Breast epithelium (tissue), 4 donors: ENCODE data around the gene RAB1A. TPM values are rescaled to one million over a fixed set of nuclear protein-coding genes. Genes with fewer than 3 reads are reported as not detected.

ENCODE experiments used
- DNase-seq, 2 donors: peaks; one replicate each; pipeline ENCODE4 v3.0.0-alpha.2; 2019; ENCODE audit warnings: low spot score in 2 of 2
- H3K27ac ChIP-seq, 2 donors: fragments of 200-600 bp; sonication (generic) in 1 of 2; one replicate each; pipeline ENCODE4 v1.5.1; 2016 to 2019; ENCODE audit warnings: mild to moderate bottlenecking in 1 of 2
- H3K27me3 ChIP-seq, 2 donors: fragments of 200-600 bp; sonication (generic) in 1 of 2; one replicate each; pipeline versions ENCODE4 v1.5.1 to v1.6.0; 2017 to 2019; ENCODE audit warnings: control low read depth in 1 of 2, mild to moderate bottlenecking in 1 of 2
- H3K36me3 ChIP-seq: fragments of 200-600 bp; one replicate; pipeline ENCODE4 v1.5.1; 2019
- H3K4me1 ChIP-seq, 2 donors: fragments of 200-600 bp; sonication (generic); one replicate each; pipeline ENCODE4 v1.5.1; 2016 to 2019; ENCODE audit warnings: control low read depth in 1 of 2
- H3K4me3 ChIP-seq, 3 donors: fragments of 200-600 bp; sonication (generic); 1 replicate in 2 of 3; 2 replicates in 1 of 3; pipeline ENCODE4 v1.5.1; 2016 to 2019; ENCODE audit warnings: mild to moderate bottlenecking in 3 of 3, moderate library complexity in 2 of 3
- H3K9me3 ChIP-seq, 2 donors: fragments of 200-600 bp; sonication (generic) in 1 of 2; one replicate each; pipeline ENCODE4 v1.5.1; 2016 to 2019; ENCODE audit warnings: control low read depth in 1 of 2
- CTCF ChIP-seq, 3 donors: fragments of 450-650 bp; IDR thresholded peaks; one replicate each; pipeline ENCODE4 v1.5.1; 2016 to 2017; ENCODE audit warnings: antibody characterized with exemption in 3 of 3, mild to moderate bottlenecking in 3 of 3, moderate library complexity in 3 of 3
- POLR2A ChIP-seq: fragments of 450-650 bp; IDR thresholded peaks from one replicate; pipeline ENCODE4 v1.6.1; 2016; ENCODE audit warnings: antibody characterized with exemption, mild to moderate bottlenecking, moderate library complexity
- POLR2AphosphoS5 ChIP-seq, 3 donors: sonication (generic); formaldehyde crosslinking; IDR thresholded peaks; one replicate each; pipeline ENCODE4 v1.6.1; 2017; ENCODE audit warnings: antibody characterized with exemption in 3 of 3
- intact Hi-C: fragments of 100-400 bp; cut with DNase I; formaldehyde crosslinking; loops from one replicate; pipeline ENCODE4 v1.15.1; 2023; ENCODE audit warnings: low total_unique reads
- total RNA-seq, 3 donors: library from RNA; depleted of rRNA; stranded (reverse); fragments of >200 nt; gene quantifications; one replicate each; pipeline ENCODE4 v1.1.0, GENCODE V29; 2016

Gene RAB1A
- total RNA-seq, 3 donors from 2014 or later, result 86.1 to 107 (median 89.5) TPM

GRCh38 chr2:65069439-65069824 is 60.5 kb downstream of the RAB1A start:
- intact Hi-C loops, result no loop called here
- Histone ChIP-seq H3K4me1 (peaks cover 8 to 27% of the 10 kb centered on the region in 2 donors), H3K27ac (peak overlapping the region; percentile 77 to 82), H3K27me3 (no peaks in the 10 kb centered on the region), H3K9me3 (no peaks in the 10 kb centered on the region), H3K36me3 (no peaks in the 10 kb centered on the region), H3K4me3 (no peak overlapping the region)
- no peak for TF ChIP-seq CTCF (IDR thresholded peaks at IDR 0.05)
- DNase-seq, result no peak

- Histone ChIP-seq H3K4me1 (peaks cover 8 to 27% of the 10 kb centered on the region in 2 donors), H3K27me3 (no peaks in the 10 kb centered on the region), H3K9me3 (no peaks in the 10 kb centered on the region), H3K27ac (peak overlapping the region; percentile 25 to 50), H3K4me3 (no peak overlapping the region), H3K36me3 (no peaks in the 10 kb centered on the region)
- intact Hi-C loops, result no loop called here
- no peak for DNase-seq
- TF ChIP-seq POLR2A (no peak), CTCF (IDR thresholded peaks at IDR 0.05) (no peak), POLR2AphosphoS5 (IDR thresholded peaks at IDR 0.05) (no peak)
These were observed 61.9 kb downstream of the RAB1A start for GRCh38 chr2:65067806-65068553.

GRCh38 chr2:65064728-65065552 is 65.0 kb downstream of the RAB1A start:
- H3K4me3 ChIP-seq, result no peak overlapping the region
- intact Hi-C loops, result no loop called here
- no peaks in the 10 kb centered on the region for H3K36me3 ChIP-seq
- TF ChIP-seq CTCF (IDR thresholded peaks at IDR 0.05), result peak; percentile 75 to 85 (median 81)
- peak in 1 of 3 donors; percentile 57 for TF ChIP-seq POLR2AphosphoS5 (IDR thresholded peaks at IDR 0.05)
- no peak for TF ChIP-seq POLR2A
- peaks cover 5 to 34% of the 10 kb centered on the region in 2 donors for H3K4me1 ChIP-seq
- H3K27me3 ChIP-seq, result no peaks in the 10 kb centered on the region
- DNase-seq, result peak in 1 of 2 donors; percentile 50
- H3K9me3 ChIP-seq, result no peaks in the 10 kb centered on the region
- H3K27ac ChIP-seq, result peak overlapping the region; percentile 52 to 80

GRCh38 chr2:65062843-65063825 is 66.8 kb downstream of the RAB1A start:
- no peaks in the 10 kb centered on the region for H3K27me3 ChIP-seq
- intact Hi-C loops, result no loop called here
- no peak for TF ChIP-seq POLR2AphosphoS5 (IDR thresholded peaks at IDR 0.05)
- no peak for TF ChIP-seq CTCF (IDR thresholded peaks at IDR 0.05)
- TF ChIP-seq POLR2A, result no peak
- peaks cover 2 to 22% of the 10 kb centered on the region in 2 donors for H3K4me1 ChIP-seq
- DNase-seq, result no peak
- H3K4me3 ChIP-seq, result no peak overlapping the region
- peak overlapping the region; percentile 34 to 49 for H3K27ac ChIP-seq
- no peaks in the 10 kb centered on the region for H3K9me3 ChIP-seq
- H3K36me3 ChIP-seq, result no peaks in the 10 kb centered on the region
